Duodenal mucosa (tissue), 2 donors: ENCODE measurements around the gene TMEM154.

ENCODE experiments used
- H3K27ac ChIP-seq: one replicate; pipeline ENCODE4 v1.7.0; 2013; ENCODE audit warnings: low read depth, low read length
- H3K27me3 ChIP-seq, 2 donors: one replicate each; pipeline ENCODE4 v1.7.0; 2013; ENCODE audit warnings: low read length in 2 of 2, control low read depth in 1 of 2; ENCODE audit not compliant: insufficient read depth in 2 of 2, control insufficient read depth in 1 of 2
- H3K36me3 ChIP-seq, 2 donors: one replicate each; pipeline ENCODE4 v1.7.0; 2013; ENCODE audit warnings: low read length in 2 of 2, control low read depth in 1 of 2; ENCODE audit not compliant: insufficient read depth in 2 of 2, control insufficient read depth in 1 of 2
- H3K4me1 ChIP-seq, 2 donors: one replicate each; pipeline ENCODE4 v1.7.0; 2013; ENCODE audit warnings: low read length in 2 of 2, control low read depth in 1 of 2; ENCODE audit not compliant: insufficient read depth in 2 of 2, control insufficient read depth in 1 of 2
- H3K4me3 ChIP-seq, 2 donors: one replicate each; pipeline ENCODE4 v1.7.0; 2013; ENCODE audit warnings: low read length in 2 of 2, low read depth in 1 of 2
- H3K9ac ChIP-seq, 2 donors: one replicate each; pipeline ENCODE4 v1.7.0; 2013; ENCODE audit warnings: low read length in 2 of 2, low read depth in 1 of 2
- H3K9me3 ChIP-seq, 2 donors: one replicate each; pipeline ENCODE4 v1.7.0; 2013; ENCODE audit warnings: low read length in 2 of 2, control low read depth in 1 of 2; ENCODE audit not compliant: control insufficient read depth in 1 of 2

The TMEM154 gene

DNA sequence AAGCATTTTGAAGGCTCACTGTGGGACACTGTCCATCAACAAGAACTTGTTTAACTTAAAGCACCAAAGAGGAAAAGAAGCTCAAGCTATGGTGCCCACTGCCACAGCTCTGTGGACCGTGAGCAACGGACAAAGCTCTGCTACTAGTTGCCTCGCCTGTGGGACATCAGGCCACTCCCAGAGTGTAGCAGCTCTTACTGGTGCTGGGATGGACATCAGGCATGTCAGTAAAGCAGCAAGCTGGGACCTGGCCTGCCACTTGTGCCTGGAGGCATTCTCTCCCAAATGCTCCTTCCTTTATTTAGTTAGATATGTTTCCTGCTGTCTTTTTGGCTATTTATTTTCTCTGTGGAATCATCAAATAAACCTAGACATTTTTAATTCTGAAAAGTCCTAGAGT, 46.7 kb downstream of the TMEM154 start:
- Histone ChIP-seq H3K9me3 (no peaks in the 10 kb centered on the region), H3K27me3 (no peaks in the 10 kb centered on the region), H3K4me1 (no peaks in the 10 kb centered on the region), H3K27ac (no peak overlapping the region), H3K36me3 (no peaks in the 10 kb centered on the region), H3K9ac (no peak overlapping the region), H3K4me3 (no peak overlapping the region)

DNA sequence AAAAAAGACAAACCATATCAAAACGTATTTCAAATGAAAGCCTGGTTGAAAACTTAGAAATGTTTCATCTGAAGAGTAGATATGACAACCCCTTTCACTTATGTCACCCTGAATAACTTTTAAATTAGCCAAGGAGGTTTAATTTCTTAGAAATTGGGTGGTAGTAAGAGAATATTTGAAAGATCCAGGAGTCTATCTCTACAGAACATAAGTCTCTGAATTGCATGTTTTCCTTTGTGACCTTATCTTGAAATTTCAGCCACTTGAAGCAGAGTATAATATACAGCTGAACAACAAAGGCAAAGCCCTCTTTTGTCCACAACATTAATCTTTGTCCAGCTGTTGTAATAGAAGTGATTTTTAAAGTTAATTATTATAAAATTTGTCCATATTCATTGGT, 49.5 kb downstream of the TMEM154 start:
- Histone ChIP-seq H3K27ac (no peak overlapping the region), H3K36me3 (peaks cover 0 to 4% of the 10 kb centered on the region in 2 donors), H3K27me3 (no peaks in the 10 kb centered on the region), H3K4me1 (no peaks in the 10 kb centered on the region), H3K9ac (no peak overlapping the region), H3K9me3 (no peaks in the 10 kb centered on the region), H3K4me3 (no peak overlapping the region)

DNA sequence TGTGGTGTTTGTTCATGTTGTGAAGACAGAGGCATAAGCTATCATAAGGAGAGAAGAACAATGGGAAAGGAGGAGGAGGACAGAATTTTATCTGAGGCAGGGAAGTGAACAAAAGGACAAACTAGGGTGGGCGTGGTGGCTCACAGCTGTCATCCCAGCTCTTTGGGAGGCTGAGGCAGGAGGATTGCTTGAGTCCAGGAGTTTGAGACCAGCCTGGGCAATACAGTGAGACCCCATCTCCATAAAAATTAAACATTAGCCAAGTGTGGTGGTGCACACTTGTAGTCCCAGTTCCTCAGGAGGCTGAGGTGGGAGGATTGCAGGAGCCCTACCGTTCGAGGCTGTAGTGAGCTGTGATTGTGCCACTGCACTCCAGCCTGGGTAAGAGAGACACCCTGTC, 49.9 kb downstream of the TMEM154 start:
- Histone ChIP-seq H3K9ac (no peak overlapping the region), H3K36me3 (peaks cover 0 to 4% of the 10 kb centered on the region in 2 donors), H3K9me3 (no peaks in the 10 kb centered on the region), H3K4me3 (no peak overlapping the region), H3K27ac (no peak overlapping the region), H3K4me1 (no peaks in the 10 kb centered on the region), H3K27me3 (no peaks in the 10 kb centered on the region)

DNA sequence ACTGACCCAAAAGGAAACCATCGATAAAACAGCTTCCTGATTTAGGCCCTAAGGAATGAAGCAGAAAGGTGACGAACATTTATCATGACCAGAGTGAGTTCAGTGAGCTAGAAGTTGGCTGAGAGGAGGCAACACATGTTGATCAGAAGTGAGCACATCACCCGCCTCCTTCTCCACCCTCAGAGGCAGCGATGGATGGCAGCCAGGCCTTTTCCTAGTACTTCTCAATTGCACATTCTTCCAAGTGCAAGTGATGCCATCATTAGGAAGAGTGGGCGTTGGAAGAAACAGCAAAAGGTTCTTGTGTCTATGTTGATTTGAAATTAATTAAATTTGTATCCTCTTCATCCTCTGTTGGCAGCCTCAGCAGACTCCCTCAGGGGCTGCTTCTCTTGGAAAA, 51.7 kb downstream of the TMEM154 start:
- H3K9ac ChIP-seq = no peak overlapping the region
- H3K4me1 ChIP-seq = no peaks in the 10 kb centered on the region
- H3K27ac ChIP-seq = no peak overlapping the region
- H3K36me3 ChIP-seq = peaks cover 0 to 4% of the 10 kb centered on the region in 2 donors
- no peaks in the 10 kb centered on the region for H3K27me3 ChIP-seq
- no peak overlapping the region for H3K4me3 ChIP-seq
- H3K9me3 ChIP-seq = no peaks in the 10 kb centered on the region

- H3K9me3 ChIP-seq = no peaks in the 10 kb centered on the region
- no peak overlapping the region for H3K9ac ChIP-seq
- no peak overlapping the region for H3K27ac ChIP-seq
- no peaks in the 10 kb centered on the region for H3K4me1 ChIP-seq
- no peaks in the 10 kb centered on the region for H3K27me3 ChIP-seq
- H3K4me3 ChIP-seq = no peak overlapping the region
- peaks cover 0 to 4% of the 10 kb centered on the region in 2 donors for H3K36me3 ChIP-seq
These were observed 53.0 kb downstream of the TMEM154 start for GRCh38 chr4:152626790-152627189.

- Histone ChIP-seq H3K9me3 (no peaks in the 10 kb centered on the region), H3K27ac (no peak overlapping the region), H3K36me3 (no peaks in the 10 kb centered on the region), H3K4me3 (no peak overlapping the region), H3K27me3 (no peaks in the 10 kb centered on the region), H3K9ac (no peak overlapping the region), H3K4me1 (no peaks in the 10 kb centered on the region)
These were observed 58.9 kb downstream of the TMEM154 start for GRCh38 chr4:152620915-152621314.

DNA sequence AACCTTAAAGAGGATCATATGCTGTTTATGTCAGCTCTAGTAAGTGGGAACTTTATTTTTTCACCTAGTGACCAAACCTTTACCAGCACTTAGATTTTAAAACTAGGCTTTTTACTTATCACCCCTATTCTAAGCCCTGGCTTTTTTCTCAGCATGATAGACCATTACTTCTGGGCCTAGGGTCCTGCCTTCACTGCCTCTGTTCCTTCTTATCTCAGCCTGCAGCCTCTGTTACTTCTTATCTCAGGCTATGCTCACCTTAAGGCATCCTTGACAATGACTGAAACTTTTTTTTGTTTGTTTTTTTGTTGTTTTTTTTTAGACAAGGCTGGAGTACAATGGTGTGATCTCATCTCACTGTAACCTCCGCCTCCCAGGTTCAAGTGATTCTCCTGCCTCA, 59.6 kb downstream of the TMEM154 start:
- Histone ChIP-seq H3K4me3 (no peak overlapping the region), H3K27me3 (no peaks in the 10 kb centered on the region), H3K9me3 (no peaks in the 10 kb centered on the region), H3K4me1 (no peaks in the 10 kb centered on the region), H3K27ac (no peak overlapping the region), H3K9ac (no peak overlapping the region), H3K36me3 (no peaks in the 10 kb centered on the region)

DNA sequence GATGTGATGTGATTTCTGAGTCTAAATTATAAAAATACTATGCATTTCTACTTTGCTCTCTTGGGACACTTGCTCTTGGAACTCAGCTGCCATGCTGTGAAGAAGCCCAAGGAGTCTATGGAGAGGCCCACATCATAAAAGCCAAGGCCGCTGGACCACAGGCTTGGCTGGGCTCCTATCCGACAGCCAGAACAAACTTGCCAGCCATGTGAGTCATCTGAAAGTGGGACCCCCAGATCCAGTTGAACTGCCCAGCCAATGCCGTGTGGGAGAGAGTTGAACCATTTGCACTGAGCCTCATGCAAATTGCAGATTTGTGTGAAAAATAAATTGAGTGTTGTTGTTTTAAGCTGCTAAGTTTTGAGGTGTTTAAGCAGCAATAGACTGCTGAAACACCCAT, 60.2 kb downstream of the TMEM154 start:
- H3K4me1 ChIP-seq = no peaks in the 10 kb centered on the region
- no peaks in the 10 kb centered on the region for H3K36me3 ChIP-seq
- H3K4me3 ChIP-seq = no peak overlapping the region
- no peaks in the 10 kb centered on the region for H3K9me3 ChIP-seq
- no peaks in the 10 kb centered on the region for H3K27me3 ChIP-seq
- no peak overlapping the region for H3K27ac ChIP-seq
- no peak overlapping the region for H3K9ac ChIP-seq

- Histone ChIP-seq H3K9me3 (no peaks in the 10 kb centered on the region), H3K4me3 (no peak overlapping the region), H3K9ac (no peak overlapping the region), H3K4me1 (no peaks in the 10 kb centered on the region), H3K36me3 (no peaks in the 10 kb centered on the region), H3K27ac (no peak overlapping the region), H3K27me3 (no peaks in the 10 kb centered on the region)
These were observed 60.8 kb downstream of the TMEM154 start for GRCh38 chr4:152618971-152619370.

DNA sequence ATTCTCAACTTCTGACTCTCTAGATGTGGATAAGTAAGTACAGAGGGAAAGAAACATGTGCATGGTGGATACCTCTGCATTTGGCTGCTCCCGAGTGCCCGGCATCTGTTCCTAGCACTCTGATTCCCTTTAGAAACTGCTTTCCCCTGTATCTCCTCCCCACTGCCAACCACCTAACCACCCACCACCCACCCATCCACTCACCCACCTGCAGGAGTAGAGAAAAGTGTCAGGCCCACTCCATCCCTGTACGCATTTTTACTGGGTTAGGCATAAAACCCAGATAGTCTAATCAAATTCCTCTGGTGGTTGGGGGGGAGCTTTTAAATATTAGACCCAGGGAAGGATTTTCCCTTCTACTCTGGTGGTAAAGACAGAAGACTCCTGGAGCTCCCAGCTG, 63.0 kb downstream of the TMEM154 start:
- Histone ChIP-seq H3K36me3 (no peaks in the 10 kb centered on the region), H3K27ac (no peak overlapping the region), H3K4me1 (no peaks in the 10 kb centered on the region), H3K9me3 (no peaks in the 10 kb centered on the region), H3K4me3 (no peak overlapping the region), H3K9ac (no peak overlapping the region), H3K27me3 (no peaks in the 10 kb centered on the region)
